ENCODE data around the gene TAPT1. TPM values are rescaled to one million over a fixed set of nuclear protein-coding genes. Genes with fewer than 3 reads are reported as not detected.
A peak's percentile ranks its signal among the peaks of the same experiment; 100 is the strongest.

The TAPT1 gene
- total RNA-seq, 2 experiments from 2014 or later: 32.6 to 34.4 TPM

DNA sequence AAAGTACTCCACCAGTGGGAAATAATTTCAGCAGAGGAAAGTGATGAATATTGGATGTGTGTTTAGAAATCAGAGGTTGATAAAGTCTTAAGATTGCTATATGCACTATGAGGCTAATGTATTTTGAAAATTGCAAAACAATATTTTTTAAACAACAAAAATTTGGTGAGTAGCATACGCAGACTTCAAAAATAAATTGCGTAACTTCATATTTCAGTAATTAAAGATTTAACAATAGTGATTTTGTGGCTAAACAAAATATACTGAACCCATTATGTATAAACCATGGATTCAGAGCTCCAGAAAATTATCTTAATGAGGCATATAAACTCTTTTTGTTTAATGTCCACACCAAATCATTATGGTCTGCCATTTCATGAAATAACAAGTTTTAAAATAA, 3.3 kb upstream of the TAPT1 start:
- intact Hi-C loops (cut with DNase I, micrococcal nuclease): loop anchor here (5.0 to 10.0 kb wide), 8 partner anchors 33 to 1793 kb away; partner anchors contain the start of genes CD38 (in 2 of the 2), CPEB2 (in 1 of the 2), FBXL5 (in 1 of the 2) and LCORL (in 1 of the 2)
- Mint-ChIP-seq H3K4me1 (peaks cover 42% of the 10 kb centered on the region), H3K36me3 (ENCODE audit: low read depth) (peaks cover 8% of the 10 kb centered on the region), H3K9me3 (ENCODE audit: low read depth) (no peaks in the 10 kb centered on the region), H3K4me3 (no peak overlapping the region), H3K27me3 (no peaks in the 10 kb centered on the region), H3K27ac (no peak overlapping the region)
- DNase-seq: no peak
- CTCF ChIA-PET: interaction anchor here (1.0 kb wide), 1 partner anchor 30 kb away, joined by 3 read pairs; no protein-coding TSS in a partner anchor
- no peak for ATAC-seq
- POLR2A ChIA-PET: no interaction called here

DNA sequence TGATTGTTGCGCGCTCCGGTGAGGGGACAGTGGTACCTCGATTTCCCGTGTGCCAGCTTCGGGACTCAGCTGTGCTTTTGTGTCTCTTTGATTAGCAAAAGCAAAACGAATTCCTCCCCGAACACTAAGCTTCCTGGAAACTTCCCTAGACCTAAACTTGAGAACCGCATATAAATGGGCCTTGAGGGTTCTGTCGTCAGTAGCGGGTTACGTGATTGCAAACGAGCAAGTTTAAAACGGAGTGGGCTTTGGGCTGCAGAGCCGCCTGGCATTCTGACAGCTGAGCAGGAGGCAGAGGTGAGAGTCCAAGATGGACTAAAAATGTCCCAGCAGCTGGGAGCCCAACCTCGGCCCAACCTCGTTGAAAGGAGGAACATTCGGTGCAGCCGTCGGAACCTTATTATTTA, 1.2 kb upstream of the TAPT1 start:
- POLR2A ChIA-PET: no interaction called here
- intact Hi-C loops (cut with DNase I, micrococcal nuclease): loop anchor here (1.0 to 10.0 kb wide), 13 partner anchors 33 to 1795 kb away; partner anchors contain the start of genes CD38 (in 2 of the 2), CPEB2 (in 2 of the 2), FBXL5 (in 2 of the 2) and DCAF16 (in 1 of the 2)
- peak; percentile 37 for DNase-seq

DNA sequence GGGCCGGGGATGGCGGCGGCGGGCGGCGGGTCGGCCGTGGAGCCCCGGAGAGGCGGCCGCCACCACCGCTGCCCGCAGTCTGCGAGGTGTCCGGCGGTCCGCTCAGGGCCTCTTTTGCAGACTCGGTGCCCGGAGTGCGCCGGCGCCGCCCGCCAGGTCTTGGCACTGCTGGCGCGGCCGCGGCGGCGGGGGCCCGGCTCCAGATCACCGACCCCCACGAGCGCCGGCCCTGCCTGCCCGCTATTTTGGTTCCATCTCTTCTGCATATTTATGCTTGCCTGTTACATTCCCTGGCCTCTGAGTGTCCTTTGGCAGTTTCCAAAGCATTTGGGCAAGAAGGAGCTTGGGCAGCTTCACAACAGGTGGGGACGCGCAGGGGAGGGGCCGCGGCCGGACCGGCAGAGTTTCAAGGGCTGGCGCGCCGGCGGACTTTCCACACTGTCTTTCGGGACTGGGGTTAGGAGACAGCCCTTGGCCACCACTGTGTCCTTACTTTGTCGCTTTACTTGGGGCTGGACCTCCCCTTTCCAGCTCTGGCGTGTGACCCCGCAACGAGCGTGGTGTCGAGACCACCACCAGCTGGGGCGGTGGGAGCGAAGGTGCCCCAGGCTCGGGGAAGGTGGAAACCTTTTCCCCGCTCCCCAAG, 668 bp upstream of the TAPT1 start:
- peaks cover 24% of the 10 kb centered on the region for H3K36me3 Mint-ChIP-seq (ENCODE audit: low read depth)
- ChIA-PET CTCF (interaction anchor here (0.7 to 1.6 kb wide), 6 partner anchors 10 to 1209 kb away, joined by 3 to 8 read pairs (median 4); no protein-coding TSS in a partner anchor), POLR2A (no interaction called here)
- H3K9me3 Mint-ChIP-seq (ENCODE audit: low read depth): no peaks in the 10 kb centered on the region
- ATAC-seq (peak; percentile 22), DNase-seq (peak; percentile 56)
- intact Hi-C loops (cut with DNase I, micrococcal nuclease): loop anchor here (1.0 to 10.0 kb wide), 15 partner anchors 33 to 1795 kb away; partner anchors contain the start of genes CD38 (in 2 of the 2), CPEB2 (in 2 of the 2), FBXL5 (in 2 of the 2) and DCAF16 (in 1 of the 2)
- peak overlapping the region; percentile 98 for H3K27ac Mint-ChIP-seq
- H3K27me3 Mint-ChIP-seq: no peaks in the 10 kb centered on the region
- H3K4me3 Mint-ChIP-seq: peak overlapping the region; percentile 90
- peaks cover 62% of the 10 kb centered on the region for H3K4me1 Mint-ChIP-seq

More for the DNA sequence above, 1.2 kb upstream of the TAPT1 start:
- ATAC-seq: no peak
- H3K4me3 Mint-ChIP-seq: peak overlapping the region; percentile 90
- peaks cover 24% of the 10 kb centered on the region for H3K36me3 Mint-ChIP-seq (ENCODE audit: low read depth)
- H3K4me1 Mint-ChIP-seq: peaks cover 62% of the 10 kb centered on the region
- H3K27ac Mint-ChIP-seq: peak overlapping the region; percentile 98
- H3K27me3 Mint-ChIP-seq: no peaks in the 10 kb centered on the region
- no peaks in the 10 kb centered on the region for H3K9me3 Mint-ChIP-seq (ENCODE audit: low read depth)
- CTCF ChIA-PET: interaction anchor here (0.6 to 1.6 kb wide), 6 partner anchors 9 to 1210 kb away, joined by 3 to 6 read pairs (median 4); no protein-coding TSS in a partner anchor

DNA sequence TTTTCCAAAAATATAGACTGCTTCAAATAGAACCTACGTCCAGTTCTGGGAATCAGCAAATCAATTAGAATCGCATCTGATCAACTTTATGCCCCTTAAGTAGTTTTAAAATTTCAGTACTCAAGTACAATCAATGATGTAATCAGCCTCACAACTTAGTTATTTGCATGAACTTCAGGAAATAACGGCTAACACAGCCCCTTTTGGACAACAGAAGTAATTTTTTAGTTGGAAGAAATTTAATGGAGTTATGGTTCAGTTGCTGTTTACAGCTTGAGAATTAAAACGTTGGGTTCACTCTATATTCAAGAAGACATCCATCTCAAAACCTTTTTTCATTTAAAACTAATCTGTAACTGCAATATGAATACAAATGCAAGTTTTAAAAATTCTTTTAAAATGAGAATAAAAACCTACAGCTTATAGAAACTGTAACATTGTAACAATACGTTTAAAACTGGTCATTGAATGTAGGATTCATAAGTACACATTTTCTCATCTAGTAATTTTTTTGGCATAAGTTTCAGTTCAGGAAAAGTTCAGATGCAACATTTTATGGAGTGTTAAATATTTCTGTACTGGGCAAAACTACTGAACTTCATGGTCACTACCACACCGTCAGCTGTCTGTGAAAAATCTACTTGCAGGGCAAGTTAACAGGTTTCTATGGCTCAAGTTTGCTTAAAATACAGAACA, 956 bp downstream of the TAPT1 start:
- Mint-ChIP-seq H3K4me1 (peaks cover 50% of the 10 kb centered on the region), H3K36me3 (ENCODE audit: low read depth) (peaks cover 26% of the 10 kb centered on the region), H3K27me3 (no peaks in the 10 kb centered on the region), H3K9me3 (ENCODE audit: low read depth) (no peaks in the 10 kb centered on the region), H3K4me3 (peak overlapping the region; percentile 81), H3K27ac (peak overlapping the region; percentile 90)
- POLR2A ChIA-PET: no interaction called here
- CTCF ChIA-PET: interaction anchor here (0.6 to 2.4 kb wide), 6 partner anchors 10 to 499 kb away, joined by 3 to 18 read pairs (median 4); no protein-coding TSS in a partner anchor
- DNase-seq (no peak), ATAC-seq (no peak)
- intact Hi-C loops (cut with DNase I, micrococcal nuclease): loop anchor here (1.0 to 10.0 kb wide), 9 partner anchors 8 to 1797 kb away; partner anchors contain the start of genes CD38 (in 2 of the 2), CPEB2 (in 1 of the 2), FBXL5 (in 1 of the 2) and LCORL (in 1 of the 2)

DNA sequence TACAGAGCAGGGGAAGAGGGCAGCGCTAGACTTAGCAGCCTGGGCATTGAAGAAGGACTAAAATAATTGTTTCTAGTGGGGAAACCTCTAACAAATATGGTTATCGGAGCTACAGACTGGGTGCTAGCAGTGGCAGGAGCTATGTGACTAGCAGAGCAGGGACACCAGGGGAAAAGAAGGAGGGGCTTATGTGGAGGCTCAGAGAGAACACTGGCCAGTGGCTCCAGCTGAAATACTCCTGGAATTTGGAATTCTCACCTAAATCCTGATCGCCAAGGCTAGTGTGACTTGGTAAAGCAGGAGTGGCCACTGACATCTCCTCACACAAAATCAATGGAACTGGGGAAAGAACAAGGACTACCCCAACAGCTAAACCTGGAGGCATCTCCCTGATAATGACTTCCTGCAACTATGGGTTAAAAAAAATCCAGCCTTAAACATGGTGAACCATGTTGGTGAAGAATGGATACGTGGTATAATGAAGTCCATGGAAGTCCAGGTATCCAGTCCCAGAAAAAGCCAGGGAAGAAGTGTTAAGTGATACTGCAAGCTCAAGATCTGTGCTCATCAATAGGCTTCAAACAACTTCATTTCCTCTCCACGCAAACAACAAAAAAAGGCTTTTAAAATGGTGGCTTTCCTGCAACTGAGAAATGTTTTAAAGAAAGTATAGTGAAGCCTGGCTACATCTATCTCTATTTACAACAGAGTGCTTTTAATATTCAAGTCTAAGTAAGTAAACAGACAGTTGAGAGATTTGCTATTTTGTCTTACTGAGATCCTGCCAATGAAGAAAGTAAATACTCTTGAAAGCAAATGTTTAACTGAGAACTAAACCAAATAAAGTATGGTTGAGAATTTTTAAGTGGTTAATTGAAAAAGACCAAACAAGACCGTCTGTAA, 1.8 kb downstream of the TAPT1 start:
- Mint-ChIP-seq H3K36me3 (ENCODE audit: low read depth) (peaks cover 28% of the 10 kb centered on the region), H3K27ac (peak overlapping the region; percentile 90), H3K9me3 (ENCODE audit: low read depth) (no peaks in the 10 kb centered on the region), H3K4me3 (peak overlapping the region; percentile 81), H3K4me1 (peaks cover 57% of the 10 kb centered on the region), H3K27me3 (no peaks in the 10 kb centered on the region)
- ChIA-PET CTCF (interaction anchor here (0.6 to 2.4 kb wide), 8 partner anchors 9 to 498 kb away, joined by 3 to 18 read pairs (median 4); no protein-coding TSS in a partner anchor), POLR2A (interaction anchor here (0.8 kb wide), 1 partner anchor 23 kb away, joined by 3 read pairs; no protein-coding TSS in a partner anchor)
- no peak for ATAC-seq
- DNase-seq: no peak
- intact Hi-C loops (cut with DNase I, micrococcal nuclease): loop anchor here (1.0 to 10.0 kb wide), 9 partner anchors 7 to 1798 kb away; partner anchors contain the start of genes CD38 (in 2 of the 2), CPEB2 (in 1 of the 2), FBXL5 (in 1 of the 2) and LCORL (in 1 of the 2)

DNA sequence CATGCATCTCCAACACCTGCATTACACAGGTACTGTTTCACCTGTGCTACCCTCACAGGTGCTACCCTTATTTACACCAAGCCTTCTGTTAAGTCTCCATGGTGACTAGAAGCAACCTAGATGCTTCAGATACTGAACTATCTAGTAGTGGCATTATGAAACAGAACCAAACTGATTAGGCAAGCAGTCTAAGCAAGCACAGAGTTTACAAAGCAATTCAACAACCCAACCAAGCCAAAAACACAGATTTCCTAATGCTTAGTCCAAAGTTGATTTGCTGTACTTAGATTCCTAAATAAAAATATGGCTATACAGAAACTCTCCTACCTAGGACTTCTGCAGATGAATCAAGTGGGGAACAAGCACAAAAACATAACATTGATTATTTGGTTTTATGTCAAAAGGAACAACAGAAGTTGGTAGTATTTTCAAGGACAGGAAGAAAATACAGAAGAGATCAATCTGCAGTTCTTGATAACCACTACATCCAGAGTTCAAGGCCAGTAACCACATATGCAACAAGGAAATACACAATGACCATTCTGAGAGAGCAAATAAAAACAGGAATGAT, 3.2 kb downstream of the TAPT1 start:
- Mint-ChIP-seq H3K27ac (peak overlapping the region; percentile 90), H3K27me3 (no peaks in the 10 kb centered on the region), H3K9me3 (ENCODE audit: low read depth) (no peaks in the 10 kb centered on the region), H3K4me1 (peaks cover 61% of the 10 kb centered on the region), H3K4me3 (peak overlapping the region; percentile 32), H3K36me3 (ENCODE audit: low read depth) (peaks cover 31% of the 10 kb centered on the region)
- POLR2A ChIA-PET: no interaction called here
- no peak for ATAC-seq
- no peak for DNase-seq
- CTCF ChIA-PET: interaction anchor here (0.8 kb wide), 1 partner anchor 9 kb away, joined by 3 read pairs; no protein-coding TSS in a partner anchor
- intact Hi-C loops (cut with DNase I, micrococcal nuclease): loop anchor here (10.0 kb wide), 4 partner anchors 448 to 1392 kb away; partner anchors contain the start of genes CD38 (in 1 of the 2), CPEB2 (in 1 of the 2), FBXL5 (in 1 of the 2) and MED28 (in 1 of the 2)

DNA sequence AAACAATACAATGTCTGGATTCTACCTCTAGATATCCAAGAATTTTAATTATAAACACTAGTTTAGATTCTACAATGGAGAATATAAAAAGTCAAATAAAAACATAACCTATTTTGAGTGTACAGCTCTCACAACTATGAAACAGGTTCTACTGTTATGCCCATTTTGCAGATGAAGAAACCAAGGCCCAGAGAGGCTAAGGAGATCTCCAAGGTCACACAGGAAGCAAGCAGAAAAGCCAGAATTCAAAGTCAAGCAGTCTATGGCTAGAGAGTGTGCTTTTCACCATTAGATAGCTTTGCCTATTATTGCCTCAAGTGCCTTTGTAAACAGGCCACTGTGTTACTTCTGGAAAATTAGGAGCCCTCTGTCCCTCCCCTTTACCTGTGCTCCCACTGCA, 7.3 kb downstream of the TAPT1 start:
- H3K9me3 Mint-ChIP-seq (ENCODE audit: low read depth): no peaks in the 10 kb centered on the region
- H3K4me1 Mint-ChIP-seq: peaks cover 78% of the 10 kb centered on the region
- ChIA-PET CTCF (interaction anchor here (0.8 to 2.4 kb wide), 5 partner anchors 9 to 20 kb away, joined by 3 to 10 read pairs (median 6); no protein-coding TSS in a partner anchor), POLR2A (no interaction called here)
- intact Hi-C loops (cut with DNase I, micrococcal nuclease): no loop called here
- H3K27ac Mint-ChIP-seq: no peak overlapping the region
- H3K36me3 Mint-ChIP-seq (ENCODE audit: low read depth): peaks cover 36% of the 10 kb centered on the region
- no peaks in the 10 kb centered on the region for H3K27me3 Mint-ChIP-seq
- DNase-seq (no peak), ATAC-seq (no peak)
- no peak overlapping the region for H3K4me3 Mint-ChIP-seq

DNA sequence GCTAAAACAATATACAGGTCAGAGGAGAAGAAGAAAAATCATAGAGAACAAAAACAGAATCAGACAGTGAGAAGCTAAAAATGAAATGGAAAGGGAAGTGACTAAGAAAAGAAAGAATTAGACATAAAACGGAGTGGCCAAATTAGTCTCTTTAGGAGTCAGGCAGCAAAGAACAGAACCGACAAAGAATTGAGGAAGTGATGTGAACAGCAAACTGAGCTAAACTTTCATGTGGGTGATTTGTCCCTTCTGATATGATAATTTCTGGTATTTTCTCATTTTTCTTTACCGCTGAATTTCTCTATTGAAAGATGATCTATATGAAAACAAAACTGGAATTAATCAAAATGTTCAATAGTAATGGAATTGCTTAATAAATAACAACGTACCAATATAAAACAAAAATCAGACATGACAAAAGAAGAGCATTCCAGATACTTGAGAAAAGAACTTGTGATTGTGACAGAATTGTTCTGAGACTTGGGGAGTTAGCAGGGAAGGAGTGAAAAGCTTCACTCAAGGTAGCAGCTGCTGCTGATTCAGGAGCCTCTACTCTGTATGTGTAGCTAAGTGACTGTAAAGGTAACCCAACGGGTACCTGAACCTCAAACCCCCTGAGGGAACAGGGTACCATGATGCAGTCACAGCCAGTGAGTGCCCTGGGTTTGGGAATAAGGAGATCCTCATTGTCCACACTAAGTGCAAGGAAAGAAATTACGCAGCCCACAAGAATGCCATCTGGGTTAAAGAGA, 8.8 kb downstream of the TAPT1 start:
- DNase-seq (no peak), ATAC-seq (peak; percentile 90)
- Mint-ChIP-seq H3K27me3 (no peaks in the 10 kb centered on the region), H3K36me3 (ENCODE audit: low read depth) (peaks cover 33% of the 10 kb centered on the region), H3K27ac (peak overlapping the region; percentile 80), H3K9me3 (ENCODE audit: low read depth) (no peaks in the 10 kb centered on the region), H3K4me1 (peaks cover 75% of the 10 kb centered on the region), H3K4me3 (peak overlapping the region; percentile 57)
- ChIA-PET CTCF (interaction anchor here (1.0 to 2.4 kb wide), 7 partner anchors 7 to 49 kb away, joined by 3 to 13 read pairs (median 3); no protein-coding TSS in a partner anchor), POLR2A (interaction anchor here (0.6 to 1.8 kb wide), 5 partner anchors 9 to 551 kb away, joined by 3 to 10 read pairs (median 4); no protein-coding TSS in a partner anchor)
- intact Hi-C loops (cut with DNase I, micrococcal nuclease): loop anchor here (1.0 kb wide), 2 partner anchors 8 to 12 kb away; no protein-coding TSS in a partner anchor

DNA sequence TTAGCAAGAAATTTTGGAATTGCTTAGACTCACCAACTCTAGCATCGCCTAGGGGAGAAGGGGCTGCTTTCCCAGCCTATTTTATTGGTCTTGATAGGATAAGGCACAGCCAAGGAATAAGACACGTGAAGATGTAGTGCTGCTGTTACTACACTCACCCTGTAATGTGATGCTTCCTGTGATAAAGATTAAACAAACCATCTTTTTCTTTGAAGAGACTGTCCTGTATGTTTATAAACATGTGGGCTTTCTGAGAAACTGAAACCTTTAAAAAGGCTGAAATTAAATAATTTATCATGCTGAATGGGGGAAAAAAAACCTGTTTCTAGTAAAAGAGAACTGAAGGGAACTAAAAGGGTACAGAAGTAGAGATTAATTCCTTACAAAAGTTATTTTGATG, 13.2 kb downstream of the TAPT1 start:
- ATAC-seq: no peak
- CTCF ChIA-PET: interaction anchor here (0.8 to 2.3 kb wide), 5 partner anchors 8 to 47 kb away, joined by 3 to 16 read pairs (median 3); no protein-coding TSS in a partner anchor
- Mint-ChIP-seq H3K27ac (peak overlapping the region; percentile 52), H3K36me3 (ENCODE audit: low read depth) (peaks cover 38% of the 10 kb centered on the region), H3K4me1 (peaks cover 56% of the 10 kb centered on the region), H3K27me3 (no peaks in the 10 kb centered on the region), H3K9me3 (ENCODE audit: low read depth) (no peaks in the 10 kb centered on the region), H3K4me3 (no peak overlapping the region)
- POLR2A ChIA-PET: no interaction called here
- intact Hi-C loops (cut with DNase I, micrococcal nuclease): no loop called here
- no peak for DNase-seq
